Neural cell (in vitro differentiated cells): ENCODE data around the gene CHCHD2. TPM values are rescaled to one million over a fixed set of nuclear protein-coding genes. Genes with fewer than 3 reads are reported as not detected.

Experiments
- H2AFZ ChIP-seq: fragments of 200-600, 300-800 bp; sonication (generic), shearing (Covaris generic); 2 replicates; pipeline ENCODE4 v1.6.0; 2014; ENCODE audit warnings: low read depth, mild to moderate bottlenecking, antibody characterized with exemption, low read length, moderate library complexity
- H3F3A ChIP-seq: fragments of 200-600 bp; shearing (Covaris generic); 2 replicates; pipeline ENCODE4 v1.6.1; 2016; ENCODE audit warnings: mild to moderate bottlenecking, moderate library complexity, mixed read lengths, antibody characterized with exemption, low read length; ENCODE audit not compliant: insufficient read depth, poor library complexity, severe bottlenecking
- H3K27ac ChIP-seq: fragments of 200-600, 300-800 bp; sonication (generic), shearing (Covaris generic); 2 replicates; pipeline ENCODE4 v1.5.1; 2014; ENCODE audit warnings: mild to moderate bottlenecking, low read length, moderate library complexity
- H3K27me3 ChIP-seq: fragments of 300-800, 200-600 bp; sonication (generic), shearing (Covaris generic); 2 replicates; pipeline ENCODE4 v1.6.0; 2014; ENCODE audit warnings: mild to moderate bottlenecking, low read depth, low read length, moderate library complexity; ENCODE audit not compliant: insufficient read depth
- H3K36me3 ChIP-seq: fragments of 300-800, 200-600 bp; sonication (generic), shearing (Covaris generic); 2 replicates; pipeline ENCODE4 v1.5.1; 2014; ENCODE audit warnings: mild to moderate bottlenecking, antibody characterized with exemption, low read length, moderate library complexity; ENCODE audit not compliant: insufficient read depth
- H3K4me2 ChIP-seq: fragments of 300-800, 200-600 bp; sonication (generic), shearing (Covaris generic); 2 replicates; pipeline ENCODE4 v1.6.0; 2014; ENCODE audit warnings: mild to moderate bottlenecking, low read length
- H3K4me3 ChIP-seq: fragments of 300-800, 200-600 bp; sonication (generic), shearing (Covaris generic); 2 replicates; pipeline ENCODE4 v1.5.1; 2014; ENCODE audit warnings: mild to moderate bottlenecking, low read length, moderate library complexity
- H3K79me2 ChIP-seq: fragments of 200-600 bp; shearing (Covaris generic); replicated peaks from 2 replicates; pipeline ENCODE4 v1.6.0; 2014; ENCODE audit warnings: mild to moderate bottlenecking, low read length, moderate library complexity; ENCODE audit not compliant: insufficient read depth
- H3K9ac ChIP-seq: fragments of 300-800, 200-600 bp; sonication (generic), shearing (Covaris generic); 2 replicates; pipeline ENCODE4 v1.6.1; 2016; ENCODE audit warnings: mild to moderate bottlenecking, low read length, mixed read lengths
- H3K9me2 ChIP-seq: fragments of 200-600 bp; shearing (Covaris generic); 2 replicates; pipeline ENCODE4 v1.6.1; 2016; ENCODE audit warnings: mild to moderate bottlenecking, low read length, mixed read lengths; ENCODE audit not compliant: insufficient read depth
- H3K9me3 ChIP-seq: fragments of 200-600, 300-800 bp; sonication (generic), shearing (Covaris generic); 2 replicates; pipeline ENCODE4 v1.6.1; 2016; ENCODE audit warnings: mild to moderate bottlenecking, mixed run types, low read length, moderate library complexity, mixed read lengths
- H4K20me1 ChIP-seq: fragments of 200-600 bp; shearing (Covaris generic); 2 replicates; pipeline ENCODE4 v1.6.1; 2016; ENCODE audit warnings: mild to moderate bottlenecking, mixed run types; ENCODE audit not compliant: insufficient read depth
- EP300 ChIP-seq: fragments of 450-650 bp; conservative IDR thresholded peaks from 2 replicates; pipeline ENCODE4 v1.6.1; 2014; ENCODE audit warnings: antibody characterized with exemption, mild to moderate bottlenecking, moderate library complexity; ENCODE audit not compliant: poor library complexity, severe bottlenecking
- EZH2 ChIP-seq: fragments of 200-600, 300-800 bp; shearing (Covaris generic), sonication (generic); IDR thresholded peaks from 2 replicates; pipeline ENCODE4 v1.6.1; 2014; ENCODE audit warnings: antibody characterized with exemption, low read length, borderline replicate concordance, mild to moderate bottlenecking; ENCODE audit not compliant: insufficient read depth, poor library complexity, severe bottlenecking
- MXI1 ChIP-seq: fragments of 450-650 bp; conservative IDR thresholded peaks from 2 replicates; pipeline ENCODE4 v1.6.1; 2014; ENCODE audit warnings: antibody characterized with exemption, mild to moderate bottlenecking; ENCODE audit not compliant: poor library complexity, severe bottlenecking
- POLR2AphosphoS5 ChIP-seq: IDR thresholded peaks from 2 replicates; pipeline ENCODE4 v1.6.1; 2012
- RAD21 ChIP-seq: fragments of 450-650 bp; conservative IDR thresholded peaks from 2 replicates; pipeline ENCODE4 v1.6.1; 2014; ENCODE audit warnings: antibody characterized with exemption, mild to moderate bottlenecking, moderate library complexity
- SMC3 ChIP-seq: fragments of 450-650 bp; conservative IDR thresholded peaks from 2 replicates; pipeline ENCODE4 v1.6.1; 2014; ENCODE audit warnings: antibody characterized with exemption, mild to moderate bottlenecking, moderate library complexity; ENCODE audit not compliant: poor library complexity
- TAF1 ChIP-seq: IDR thresholded peaks from 2 replicates; pipeline ENCODE4 v1.6.1; 2012; ENCODE audit warnings: low read depth
- polyA plus RNA-seq: library from polyadenylated mRNA; depleted of rRNA; stranded (reverse); fragments of >200 nt; gene quantifications from 2 replicates; pipeline ENCODE4 v1.2.3, GENCODE V29; 2014
- TF ChIP-seq, protein P1 (sequence below): fragments of 450-650 bp; IDR thresholded peaks from 2 replicates; pipeline ENCODE4 v1.5.1; 2014; ENCODE audit warnings: antibody characterized with exemption, mild to moderate bottlenecking, moderate library complexity; ENCODE audit not compliant: poor library complexity, severe bottlenecking
- TF ChIP-seq, protein P2 (sequence below): IDR thresholded peaks from 2 replicates; pipeline ENCODE4 v1.6.1; 2012; ENCODE audit warnings: borderline replicate concordance

The CHCHD2 gene
- polyA plus RNA-seq, 1 donor from 2014 or later = 380 TPM

DNA sequence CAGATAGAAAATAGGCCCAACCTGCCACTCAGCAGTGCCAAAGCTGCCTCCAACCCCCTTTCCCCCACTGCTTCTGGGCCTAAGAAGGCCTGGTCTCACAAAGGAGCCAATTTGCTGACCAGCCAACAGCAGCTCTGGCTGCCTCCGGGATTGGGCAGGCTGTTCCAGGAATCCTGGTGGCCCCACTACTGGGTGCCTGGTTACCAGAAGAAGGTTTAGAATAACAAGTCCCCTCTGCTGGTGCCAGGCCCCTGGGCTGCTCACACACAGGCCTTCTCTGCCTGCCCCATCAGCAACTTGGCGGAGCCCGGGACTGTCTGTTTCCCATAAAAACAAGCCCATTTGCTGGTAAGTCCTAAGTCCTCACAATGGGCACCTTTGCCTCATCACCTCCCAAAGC lies 14.7 kb downstream of the CHCHD2 start:
- TF ChIP-seq, protein P1, sequence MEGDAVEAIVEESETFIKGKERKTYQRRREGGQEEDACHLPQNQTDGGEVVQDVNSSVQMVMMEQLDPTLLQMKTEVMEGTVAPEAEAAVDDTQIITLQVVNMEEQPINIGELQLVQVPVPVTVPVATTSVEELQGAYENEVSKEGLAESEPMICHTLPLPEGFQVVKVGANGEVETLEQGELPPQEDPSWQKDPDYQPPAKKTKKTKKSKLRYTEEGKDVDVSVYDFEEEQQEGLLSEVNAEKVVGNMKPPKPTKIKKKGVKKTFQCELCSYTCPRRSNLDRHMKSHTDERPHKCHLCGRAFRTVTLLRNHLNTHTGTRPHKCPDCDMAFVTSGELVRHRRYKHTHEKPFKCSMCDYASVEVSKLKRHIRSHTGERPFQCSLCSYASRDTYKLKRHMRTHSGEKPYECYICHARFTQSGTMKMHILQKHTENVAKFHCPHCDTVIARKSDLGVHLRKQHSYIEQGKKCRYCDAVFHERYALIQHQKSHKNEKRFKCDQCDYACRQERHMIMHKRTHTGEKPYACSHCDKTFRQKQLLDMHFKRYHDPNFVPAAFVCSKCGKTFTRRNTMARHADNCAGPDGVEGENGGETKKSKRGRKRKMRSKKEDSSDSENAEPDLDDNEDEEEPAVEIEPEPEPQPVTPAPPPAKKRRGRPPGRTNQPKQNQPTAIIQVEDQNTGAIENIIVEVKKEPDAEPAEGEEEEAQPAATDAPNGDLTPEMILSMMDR = no peak
- TF ChIP-seq, protein P2, sequence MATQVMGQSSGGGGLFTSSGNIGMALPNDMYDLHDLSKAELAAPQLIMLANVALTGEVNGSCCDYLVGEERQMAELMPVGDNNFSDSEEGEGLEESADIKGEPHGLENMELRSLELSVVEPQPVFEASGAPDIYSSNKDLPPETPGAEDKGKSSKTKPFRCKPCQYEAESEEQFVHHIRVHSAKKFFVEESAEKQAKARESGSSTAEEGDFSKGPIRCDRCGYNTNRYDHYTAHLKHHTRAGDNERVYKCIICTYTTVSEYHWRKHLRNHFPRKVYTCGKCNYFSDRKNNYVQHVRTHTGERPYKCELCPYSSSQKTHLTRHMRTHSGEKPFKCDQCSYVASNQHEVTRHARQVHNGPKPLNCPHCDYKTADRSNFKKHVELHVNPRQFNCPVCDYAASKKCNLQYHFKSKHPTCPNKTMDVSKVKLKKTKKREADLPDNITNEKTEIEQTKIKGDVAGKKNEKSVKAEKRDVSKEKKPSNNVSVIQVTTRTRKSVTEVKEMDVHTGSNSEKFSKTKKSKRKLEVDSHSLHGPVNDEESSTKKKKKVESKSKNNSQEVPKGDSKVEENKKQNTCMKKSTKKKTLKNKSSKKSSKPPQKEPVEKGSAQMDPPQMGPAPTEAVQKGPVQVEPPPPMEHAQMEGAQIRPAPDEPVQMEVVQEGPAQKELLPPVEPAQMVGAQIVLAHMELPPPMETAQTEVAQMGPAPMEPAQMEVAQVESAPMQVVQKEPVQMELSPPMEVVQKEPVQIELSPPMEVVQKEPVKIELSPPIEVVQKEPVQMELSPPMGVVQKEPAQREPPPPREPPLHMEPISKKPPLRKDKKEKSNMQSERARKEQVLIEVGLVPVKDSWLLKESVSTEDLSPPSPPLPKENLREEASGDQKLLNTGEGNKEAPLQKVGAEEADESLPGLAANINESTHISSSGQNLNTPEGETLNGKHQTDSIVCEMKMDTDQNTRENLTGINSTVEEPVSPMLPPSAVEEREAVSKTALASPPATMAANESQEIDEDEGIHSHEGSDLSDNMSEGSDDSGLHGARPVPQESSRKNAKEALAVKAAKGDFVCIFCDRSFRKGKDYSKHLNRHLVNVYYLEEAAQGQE = no peak
- TF ChIP-seq TAF1 (no peak), SMC3 (no peak), EZH2 (no peak), EP300 (no peak), POLR2AphosphoS5 (no peak), MXI1 (no peak), RAD21 (no peak)
- Histone ChIP-seq H3K9ac (no peak overlapping the region), H3K9me2 (no peaks in the 10 kb centered on the region), H3K27ac (no peak overlapping the region), H3K79me2 (no peaks in the 10 kb centered on the region), H3K27me3 (no peaks in the 10 kb centered on the region), H3K4me3 (no peak overlapping the region), H3K4me2 (no peak overlapping the region), H4K20me1 (no peaks in the 10 kb centered on the region), H3K9me3 (no peaks in the 10 kb centered on the region), H3K36me3 (no peaks in the 10 kb centered on the region), H2AFZ (no peak overlapping the region), H3F3A (no peaks in the 10 kb centered on the region)

DNA sequence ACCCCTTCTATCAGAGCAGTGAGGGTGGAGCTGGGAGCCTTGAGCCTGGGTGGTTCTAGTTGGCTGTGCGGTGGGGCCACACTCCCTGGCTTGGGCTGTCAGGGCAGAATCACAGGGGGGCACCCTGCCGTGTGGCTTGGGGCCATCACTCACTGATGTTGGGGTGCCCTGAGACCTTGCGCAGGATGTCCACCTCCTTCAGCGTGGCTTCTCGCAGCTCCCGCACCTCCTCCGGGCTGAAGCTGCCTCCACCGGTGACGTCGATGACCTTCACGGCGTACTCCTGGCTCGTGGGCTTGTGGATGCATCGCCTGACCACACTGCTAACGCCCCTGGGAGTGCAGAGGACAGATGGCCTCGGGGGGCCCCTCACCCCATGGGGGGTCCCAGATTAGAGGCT lies 18.8 kb downstream of the CHCHD2 start:
- H4K20me1 ChIP-seq = no peaks in the 10 kb centered on the region
- no peak overlapping the region for H3K4me2 ChIP-seq
- no peak overlapping the region for H3K4me3 ChIP-seq
- TF ChIP-seq, protein P1 = no peak
- no peak for TF ChIP-seq RAD21
- TF ChIP-seq POLR2AphosphoS5 = no peak
- TF ChIP-seq, protein P2 = no peak
- TF ChIP-seq SMC3 = no peak
- TF ChIP-seq EZH2 = no peak
- no peak for TF ChIP-seq TAF1
- no peak for TF ChIP-seq EP300
- no peak for TF ChIP-seq MXI1
- H2AFZ ChIP-seq = no peak overlapping the region
- no peak overlapping the region for H3K9ac ChIP-seq
- no peaks in the 10 kb centered on the region for H3K9me2 ChIP-seq
- no peaks in the 10 kb centered on the region for H3K79me2 ChIP-seq
- H3K27me3 ChIP-seq = no peaks in the 10 kb centered on the region
- no peaks in the 10 kb centered on the region for H3K36me3 ChIP-seq
- no peaks in the 10 kb centered on the region for H3K9me3 ChIP-seq
- no peak overlapping the region for H3K27ac ChIP-seq
- H3F3A ChIP-seq = no peaks in the 10 kb centered on the region
